HG03571 (cell line): ENCODE measurements around the gene TRIM24.
"Not testable (repeated sequence)": the region's sequence is repeated elsewhere in the genome, so short reads cannot be mapped to it uniquely, and the experiment has no call there.

ENCODE experiments used
- ATAC-seq: cut with Tn5 transposase; IDR thresholded peaks from one replicate; pipeline ENCODE4 v1.9.1; 2021; ENCODE audit not compliant: unreplicated experiment

Gene TRIM24

DNA sequence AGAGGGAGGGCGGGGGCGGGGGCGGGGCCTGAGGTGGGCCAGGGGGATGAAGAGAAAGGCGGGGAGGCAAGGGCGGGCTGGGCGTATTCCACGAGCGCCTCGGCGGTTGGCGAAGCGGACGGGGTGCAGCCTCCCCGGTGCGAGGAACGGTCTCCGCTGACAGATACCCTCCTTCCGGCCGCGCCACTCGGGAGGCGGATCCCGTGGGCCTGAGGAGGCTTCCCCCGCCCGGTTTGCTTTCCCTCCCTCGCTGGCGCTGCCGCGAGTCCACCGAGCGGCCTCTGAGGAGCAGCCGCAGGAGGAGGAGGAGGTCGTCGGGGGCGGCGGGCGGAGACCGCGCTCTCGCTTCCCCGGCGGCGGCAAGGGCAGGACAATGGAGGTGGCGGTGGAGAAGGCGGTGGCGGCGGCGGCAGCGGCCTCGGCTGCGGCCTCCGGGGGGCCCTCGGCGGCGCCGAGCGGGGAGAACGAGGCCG is at the start of gene TRIM24:
TSS of gene TRIM24 (plus strand) at position 84 of the 473 bp plus-strand sequence. CDS start at position 374, 290 bp downstream.
- ATAC-seq = peak; percentile 72

DNA sequence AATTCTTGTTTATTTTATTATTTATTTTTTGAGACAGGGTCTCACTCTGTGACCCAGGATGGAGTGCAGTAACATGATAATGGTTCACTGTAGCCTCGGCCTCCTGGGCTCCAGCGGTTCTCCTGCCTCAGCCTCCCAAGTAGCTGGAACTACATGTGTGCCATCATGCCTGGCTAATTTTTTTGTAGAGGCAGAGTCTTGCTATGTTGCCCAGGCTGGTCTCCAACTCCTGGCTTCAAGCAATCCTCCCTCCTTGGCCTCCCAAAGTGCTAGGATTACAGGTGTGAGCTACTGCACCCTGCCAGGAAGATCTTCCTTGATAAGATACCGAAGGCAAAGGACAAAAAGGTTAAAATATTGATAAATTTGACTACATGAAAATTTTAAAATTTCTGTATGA is 48.0 kb upstream of the TRIM24 start:
- not testable (repeated sequence) for ATAC-seq

DNA sequence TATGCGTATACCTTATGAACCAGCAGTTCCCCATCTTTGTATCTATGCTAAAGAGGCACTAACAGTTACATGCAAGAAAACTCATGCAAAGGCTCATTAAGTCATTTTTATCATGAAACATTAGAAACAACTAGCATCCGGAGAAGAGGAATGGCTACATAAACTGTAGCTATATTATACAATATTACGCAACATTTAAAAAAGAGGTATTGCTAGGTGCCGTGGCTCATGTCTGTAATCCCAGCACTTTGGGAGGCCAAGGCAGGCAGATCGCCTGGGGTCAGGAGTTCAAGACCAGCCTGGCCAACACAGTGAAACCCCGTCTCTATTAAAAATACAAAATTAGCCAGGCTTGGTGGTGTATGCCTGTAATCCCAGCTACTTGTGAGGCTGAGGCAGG is 47.1 kb upstream of the TRIM24 start:
- not testable (repeated sequence) for ATAC-seq

GRCh38 chr7:138417078-138417700 is 42.9 kb upstream of the TRIM24 start:
- no peak for ATAC-seq

DNA sequence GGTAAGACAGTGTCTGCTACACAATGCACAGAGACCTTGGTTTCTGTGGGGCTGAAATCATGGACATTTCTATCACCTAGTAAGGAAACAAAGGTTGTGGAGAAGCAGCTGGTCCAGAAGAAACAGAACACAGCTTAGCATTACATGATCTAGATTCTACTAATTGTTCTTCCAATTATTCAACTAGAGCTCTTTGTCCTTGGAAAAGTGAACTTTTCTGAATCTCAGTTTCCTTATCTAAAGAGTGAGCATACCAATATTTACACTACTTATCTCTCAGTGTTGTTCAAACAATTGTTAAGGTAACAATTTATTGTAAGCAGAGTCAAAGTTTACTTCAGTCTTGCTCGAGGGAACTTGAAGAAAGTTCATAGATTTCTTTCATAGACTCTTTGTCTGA is 42.3 kb upstream of the TRIM24 start:
- ATAC-seq = no peak

GRCh38 chr7:138418403-138418802 is 41.7 kb upstream of the TRIM24 start:
- not testable (repeated sequence) for ATAC-seq

DNA sequence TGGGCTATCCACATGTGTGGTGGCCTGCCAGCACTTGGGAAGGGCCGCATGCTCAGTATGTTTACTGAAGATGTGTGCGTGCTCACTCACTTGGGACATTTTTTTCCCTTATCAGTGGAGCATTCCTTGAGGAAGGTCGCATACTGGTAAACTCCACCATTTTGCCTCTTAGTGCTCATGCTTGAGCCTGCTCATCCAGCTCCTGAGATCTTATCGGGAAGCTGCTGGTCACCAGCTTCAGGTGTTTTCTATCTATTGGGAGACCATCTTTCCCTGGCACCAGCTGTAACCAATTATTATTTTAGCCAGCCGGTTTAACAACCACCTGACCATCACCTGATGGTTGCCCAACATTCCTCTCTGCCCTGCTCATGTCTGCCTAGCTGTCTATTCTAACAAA is 35.0 kb upstream of the TRIM24 start:
- ATAC-seq = no peak

- no peak for ATAC-seq
Measured at GRCh38 chr7:138429577-138430250, 30.3 kb upstream of the TRIM24 start.

- ATAC-seq = no peak
Measured at GRCh38 chr7:138431517-138431916, 28.5 kb upstream of the TRIM24 start.

DNA sequence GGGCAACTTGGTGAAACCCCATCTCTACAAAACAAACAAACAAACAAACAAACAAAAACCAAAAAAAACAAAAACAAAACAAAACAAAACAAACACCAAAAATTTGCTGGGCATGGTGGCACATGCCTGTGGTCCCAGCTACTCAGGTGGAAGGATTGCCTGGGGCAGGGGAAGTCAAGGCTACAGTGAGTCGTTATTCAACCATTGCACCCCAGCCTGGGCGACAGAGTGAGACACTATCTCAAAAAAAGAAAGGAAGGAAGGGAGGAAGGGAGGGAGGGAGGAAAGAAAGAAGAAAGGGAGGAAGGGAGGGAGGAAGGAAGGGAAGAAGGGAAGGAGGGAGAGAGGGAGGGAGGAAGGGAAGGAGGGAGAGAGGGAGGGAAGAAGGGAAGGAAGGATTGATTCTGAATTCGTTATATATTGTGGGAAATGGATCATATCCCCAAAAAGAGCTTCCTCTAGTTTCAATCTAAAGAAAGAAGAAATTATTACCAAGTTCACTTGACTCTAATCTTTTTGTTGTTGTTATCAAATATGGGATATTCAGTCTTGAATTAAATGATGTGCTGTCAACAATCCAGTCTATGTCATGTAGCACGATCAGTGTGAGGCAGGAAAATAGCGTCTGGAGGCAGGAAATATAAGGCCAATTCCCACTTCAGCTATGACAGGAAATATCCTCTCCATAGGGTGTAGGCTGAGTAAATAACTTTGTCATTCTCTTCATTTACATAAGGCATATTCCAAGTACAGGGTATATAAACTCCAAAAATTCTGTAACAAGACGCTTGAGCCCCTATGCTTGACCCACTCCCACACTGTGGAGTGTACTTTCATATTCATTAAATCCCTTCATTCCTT is 26.2 kb upstream of the TRIM24 start:
- no peak for ATAC-seq

GRCh38 chr7:138434597-138435019 is 25.5 kb upstream of the TRIM24 start:
- no peak for ATAC-seq

- no peak for ATAC-seq
Measured at GRCh38 chr7:138435231-138435919, 24.7 kb upstream of the TRIM24 start.

DNA sequence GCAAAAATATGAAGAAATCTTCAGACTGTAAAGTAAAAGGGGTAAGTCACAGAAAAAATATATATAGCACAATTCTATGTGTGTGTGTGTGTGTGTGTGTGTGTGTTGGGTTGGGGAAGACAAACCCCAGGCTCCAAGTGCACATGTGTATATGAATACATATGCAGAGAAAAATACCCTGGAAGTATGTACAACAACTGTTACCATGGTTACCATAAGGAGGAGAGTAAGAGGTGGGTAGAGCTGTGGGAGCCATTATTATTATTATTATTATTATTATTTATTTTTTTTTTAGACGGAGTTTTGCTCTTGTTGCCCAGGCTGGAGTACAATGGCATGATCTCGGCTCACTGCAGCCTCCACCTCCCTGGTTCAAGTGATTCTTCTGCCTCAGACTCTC is 23.7 kb upstream of the TRIM24 start:
- ATAC-seq = no peak

GRCh38 chr7:138440460-138440859 is 19.6 kb upstream of the TRIM24 start:
- no peak for ATAC-seq

DNA sequence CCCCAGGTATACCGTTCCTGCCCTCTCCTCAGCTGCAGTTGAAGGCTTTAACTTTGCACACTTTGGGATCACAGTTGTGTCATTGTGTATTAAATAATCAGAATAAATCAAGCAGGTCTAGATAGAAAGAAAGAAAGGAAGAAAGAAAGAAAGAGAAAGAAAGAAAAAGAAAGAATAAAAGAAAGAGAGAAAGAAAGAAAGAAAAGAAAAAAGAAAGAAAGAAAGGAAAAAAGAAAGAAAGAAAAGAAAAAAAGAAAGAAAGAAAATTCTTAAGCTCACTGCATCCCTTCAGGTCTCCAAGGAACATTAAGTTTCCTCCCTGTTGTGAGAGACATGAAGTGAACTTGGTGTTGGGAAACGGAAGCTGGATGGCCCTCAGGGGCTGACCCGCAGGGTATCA is 17.2 kb upstream of the TRIM24 start:
- ATAC-seq = no peak

- no peak for ATAC-seq
Measured at GRCh38 chr7:138449580-138449979, 10.5 kb upstream of the TRIM24 start.

DNA sequence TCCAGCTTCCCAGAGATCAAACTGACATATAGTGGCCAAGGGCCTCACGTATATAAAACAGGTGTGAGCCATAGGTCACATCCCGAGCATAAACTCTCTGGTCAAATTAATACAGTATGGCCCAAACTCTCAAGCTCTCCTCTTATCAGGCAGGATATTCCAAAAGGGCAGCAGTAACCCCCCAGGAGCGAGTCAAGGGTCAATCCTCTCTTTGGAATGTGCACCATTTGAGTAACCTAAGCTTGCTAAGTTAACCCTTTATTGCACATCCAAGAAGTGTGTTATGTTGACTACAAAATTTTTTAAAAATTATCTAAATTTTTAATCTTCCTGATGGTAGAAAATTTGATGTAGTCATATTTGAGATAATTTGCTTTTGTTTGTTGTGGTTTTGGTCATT is 4.5 kb upstream of the TRIM24 start:
- ATAC-seq = no peak

DNA sequence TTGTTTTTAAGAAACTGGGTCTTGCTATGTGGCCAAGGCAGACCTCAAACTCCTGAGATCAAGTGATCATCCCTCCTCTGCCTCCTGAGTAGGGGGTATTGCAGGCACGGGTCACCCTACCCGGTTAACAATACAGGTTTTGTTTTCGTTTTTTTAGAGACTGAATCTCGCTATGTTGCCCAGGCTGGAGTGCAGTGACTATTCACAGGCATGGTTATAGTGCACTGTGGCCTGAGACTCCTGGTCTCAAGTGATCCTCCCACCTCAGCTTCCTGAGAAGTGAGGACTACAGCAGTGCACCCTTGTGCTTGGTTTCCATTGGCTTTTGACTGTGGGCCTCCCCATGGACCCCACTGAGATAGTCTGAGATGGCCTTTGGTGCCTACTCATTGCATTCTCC is 3.8 kb upstream of the TRIM24 start:
- no peak for ATAC-seq

- ATAC-seq = no peak
Measured at GRCh38 chr7:138458576-138459412, 1.3 kb upstream of the TRIM24 start.
